Measurements from ENCODE around the gene FOXP1. TPM values are rescaled to one million over a fixed set of nuclear protein-coding genes. Genes with fewer than 3 reads are reported as not detected.
A peak's percentile ranks its signal among the peaks of the same experiment; 100 is the strongest.

Gene FOXP1
- total and polyA plus RNA-seq, 2 donors (not counting 1 experiment from before 2014, with no cell fraction given), result 70.3 to 101 TPM

DNA sequence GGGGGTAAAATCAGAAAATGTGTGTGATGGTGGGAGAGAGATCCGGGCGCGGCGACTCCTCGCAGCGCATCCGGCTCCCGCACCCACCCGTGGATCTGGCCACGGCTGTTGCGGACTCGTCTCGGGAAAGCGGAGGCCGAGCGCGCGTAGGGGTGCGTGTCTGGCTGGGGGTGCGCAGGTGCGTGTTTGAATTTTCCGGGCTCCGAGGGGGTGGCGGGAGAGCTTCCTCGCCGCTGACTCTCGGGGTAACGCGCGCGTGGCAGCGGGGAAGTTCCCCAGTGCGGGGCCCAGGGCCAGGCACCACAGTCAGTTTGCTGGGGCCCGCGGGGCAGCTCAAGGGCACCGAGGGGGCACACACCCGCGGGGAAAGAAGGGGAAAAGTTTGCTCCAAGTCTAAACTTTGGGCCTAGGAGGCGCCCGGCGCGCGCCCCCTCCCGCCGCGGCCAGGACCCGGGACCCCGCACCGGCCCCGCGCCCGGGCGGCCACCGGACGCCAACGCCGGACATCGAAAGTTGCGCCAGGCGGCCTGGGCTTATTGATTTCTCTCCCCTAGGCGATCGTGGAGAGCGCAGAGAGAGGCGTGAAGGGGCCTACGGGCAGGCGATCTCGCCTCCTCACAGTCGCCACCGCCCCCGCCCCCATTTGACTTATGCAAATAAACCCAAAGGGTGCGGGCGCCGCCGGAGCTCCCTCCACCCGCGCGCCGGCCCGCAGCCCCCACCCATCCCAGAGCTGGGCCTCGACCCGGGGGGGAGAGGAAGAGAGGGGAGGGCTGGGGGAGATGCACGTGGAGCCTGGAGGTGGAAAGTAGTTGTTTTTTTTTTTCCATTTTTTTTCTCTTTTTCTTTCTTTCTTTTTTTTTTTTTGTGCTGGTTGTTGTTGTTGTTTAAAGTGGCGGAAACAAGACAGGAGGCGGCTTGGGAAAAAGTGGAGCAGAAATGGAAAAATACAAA is 639 bp downstream of the FOXP1 start:
- TF ChIP-seq EZH2 (IDR thresholded peaks at IDR 0.05; ENCODE audit: low read length, missing control alignments), result no peak
- TF ChIP-seq, protein P1, sequence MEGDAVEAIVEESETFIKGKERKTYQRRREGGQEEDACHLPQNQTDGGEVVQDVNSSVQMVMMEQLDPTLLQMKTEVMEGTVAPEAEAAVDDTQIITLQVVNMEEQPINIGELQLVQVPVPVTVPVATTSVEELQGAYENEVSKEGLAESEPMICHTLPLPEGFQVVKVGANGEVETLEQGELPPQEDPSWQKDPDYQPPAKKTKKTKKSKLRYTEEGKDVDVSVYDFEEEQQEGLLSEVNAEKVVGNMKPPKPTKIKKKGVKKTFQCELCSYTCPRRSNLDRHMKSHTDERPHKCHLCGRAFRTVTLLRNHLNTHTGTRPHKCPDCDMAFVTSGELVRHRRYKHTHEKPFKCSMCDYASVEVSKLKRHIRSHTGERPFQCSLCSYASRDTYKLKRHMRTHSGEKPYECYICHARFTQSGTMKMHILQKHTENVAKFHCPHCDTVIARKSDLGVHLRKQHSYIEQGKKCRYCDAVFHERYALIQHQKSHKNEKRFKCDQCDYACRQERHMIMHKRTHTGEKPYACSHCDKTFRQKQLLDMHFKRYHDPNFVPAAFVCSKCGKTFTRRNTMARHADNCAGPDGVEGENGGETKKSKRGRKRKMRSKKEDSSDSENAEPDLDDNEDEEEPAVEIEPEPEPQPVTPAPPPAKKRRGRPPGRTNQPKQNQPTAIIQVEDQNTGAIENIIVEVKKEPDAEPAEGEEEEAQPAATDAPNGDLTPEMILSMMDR (conservative IDR thresholded peaks at IDR 0.05 in 1 of 2, IDR thresholded peaks at IDR 0.05 in 1 of 2; ENCODE audit: low read depth in 1 of 2, low read length in 2 of 2), result no peak
- peak; percentile 35 to 80 for DNase-seq (ENCODE audit: low read depth in 2 of 2)
- H3K27ac ChIP-seq (ENCODE audit: insufficient read depth, low read length), result peak overlapping the region; percentile 57
- no peaks in the 10 kb centered on the region for H3K9me3 ChIP-seq (ENCODE audit: control insufficient read depth, insufficient read depth, low read depth, low read length)
- H3K4me3 ChIP-seq (replicated peaks in 1 of 4; ENCODE audit: control extremely low read depth in 1 of 4, insufficient read depth in 1 of 4, low read depth in 3 of 4, low read length in 4 of 4), result peak overlapping the region; percentile 69 to 75 (median 72)
- H3K79me2 ChIP-seq (ENCODE audit: control insufficient read depth, insufficient read depth, low read length), result peaks cover 2% of the 10 kb centered on the region
- H2AFZ ChIP-seq (ENCODE audit: low read length), result peak overlapping the region; percentile 67
- H3K27me3 ChIP-seq (ENCODE audit: control insufficient read depth, insufficient read depth, low read length), result no peaks in the 10 kb centered on the region
- H3K4me2 ChIP-seq (ENCODE audit: extremely low read depth, insufficient read depth, low read length), result peak overlapping the region; percentile 94
- peaks cover 1% of the 10 kb centered on the region for H3K4me1 ChIP-seq (ENCODE audit: control insufficient read depth, extremely low read depth, insufficient read depth, low read length)
- no peaks in the 10 kb centered on the region for H3K36me3 ChIP-seq (ENCODE audit: control insufficient read depth, insufficient read depth, low read length)
- H4K20me1 ChIP-seq (ENCODE audit: control insufficient read depth, extremely low read depth, insufficient read depth, low read length), result no peaks in the 10 kb centered on the region
- H3K9ac ChIP-seq (ENCODE audit: insufficient read depth, low read length), result peak overlapping the region; percentile 73

DNA sequence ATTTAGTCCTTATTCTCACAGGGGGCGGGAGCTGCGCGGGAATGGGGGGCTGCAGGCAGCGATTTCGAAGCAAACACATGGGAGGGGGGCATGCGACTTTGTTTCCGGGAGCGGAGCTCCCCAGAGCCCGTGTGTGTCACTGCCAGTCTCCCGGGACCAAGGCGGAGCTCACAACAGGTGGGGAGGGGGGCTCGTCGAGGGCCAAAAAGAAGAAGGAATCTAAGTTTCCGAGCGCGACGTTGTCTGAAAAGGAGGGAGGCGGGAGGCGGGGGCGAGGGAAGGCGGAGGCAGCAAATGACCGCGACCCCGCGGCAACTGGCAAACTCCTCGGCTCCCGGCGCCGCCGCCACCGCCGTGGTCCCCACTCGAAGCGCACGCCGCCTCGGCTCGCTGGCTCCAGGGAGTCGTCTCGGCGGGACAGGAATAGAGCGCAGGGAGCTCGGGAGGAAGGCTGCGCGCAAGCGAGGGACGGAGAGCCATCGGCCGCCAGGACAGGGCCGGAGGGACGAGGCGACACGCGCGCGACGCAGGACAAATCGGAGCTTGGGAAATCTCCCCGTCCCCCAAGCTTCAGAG is 1.4 kb downstream of the FOXP1 start:
- Histone ChIP-seq H3K27ac (ENCODE audit: insufficient read depth, low read length) (peak overlapping the region; percentile 57), H3K79me2 (ENCODE audit: control insufficient read depth, insufficient read depth, low read length) (peaks cover 2% of the 10 kb centered on the region)

More for the DNA sequence above, 1.4 kb downstream of the FOXP1 start:
- Histone ChIP-seq H3K36me3 (ENCODE audit: control insufficient read depth, insufficient read depth, low read length) (no peaks in the 10 kb centered on the region), H3K9ac (ENCODE audit: insufficient read depth, low read length) (peak overlapping the region; percentile 73), H2AFZ (ENCODE audit: low read length) (peak overlapping the region; percentile 67), H3K27me3 (ENCODE audit: control insufficient read depth, insufficient read depth, low read length) (no peaks in the 10 kb centered on the region), H3K4me2 (ENCODE audit: extremely low read depth, insufficient read depth, low read length) (peak overlapping the region; percentile 94), H3K9me3 (ENCODE audit: control insufficient read depth, insufficient read depth, low read depth, low read length) (no peaks in the 10 kb centered on the region), H3K4me1 (ENCODE audit: control insufficient read depth, extremely low read depth, insufficient read depth, low read length) (no peaks in the 10 kb centered on the region), H4K20me1 (ENCODE audit: control insufficient read depth, extremely low read depth, insufficient read depth, low read length) (no peaks in the 10 kb centered on the region), H3K4me3 (replicated peaks in 1 of 4; ENCODE audit: control extremely low read depth in 1 of 4, insufficient read depth in 1 of 4, low read depth in 3 of 4, low read length in 4 of 4) (peak overlapping the region; percentile 69 to 75 (median 72))
- DNase-seq (ENCODE audit: low read depth in 2 of 2), result peak in 1 of 2 donors; percentile 78
- TF ChIP-seq EZH2 (IDR thresholded peaks at IDR 0.05; ENCODE audit: low read length, missing control alignments), result no peak
- TF ChIP-seq, protein P1 (conservative IDR thresholded peaks at IDR 0.05 in 1 of 2, IDR thresholded peaks at IDR 0.05 in 1 of 2; ENCODE audit: low read depth in 1 of 2, low read length in 2 of 2), result no peak

Measured in fibroblast of lung (primary cell).